SK-N-SH (cell line): ENCODE measurements around the gene COG4. TPM values are rescaled to one million over a fixed set of nuclear protein-coding genes. Genes with fewer than 3 reads are reported as not detected.

Source experiments
- CTCF ChIA-PET: fragments of 300-600, 350-600 bp; formaldehyde crosslinking; extraction: SDS; loops from one replicate; lab custom pipeline; 2021; lab: Yijun Ruan, JAX
- POLR2A ChIA-PET: fragments of 350-600 bp; sonication (Branson Sonifier 250); formaldehyde crosslinking; extraction: SDS; loops from one replicate; lab custom pipeline; 2020; ENCODE audit warnings: antibody characterized with exemption, inconsistent platforms; lab: Yijun Ruan, JAX
- DNase-seq: peaks from one replicate; pipeline ENCODE4 v3.0.0; 2012
- H2AFZ ChIP-seq: fragments of 200-600 bp; sonication (generic); 2 replicates; pipeline ENCODE4 v1.8.1; 2016; ENCODE audit warnings: antibody characterized with exemption, mild to moderate bottlenecking, low read depth
- H3F3A ChIP-seq: fragments of 200-600 bp; sonication (generic); replicated peaks from 2 replicates; pipeline ENCODE3; 2016; ENCODE audit warnings: antibody characterized with exemption, mild to moderate bottlenecking; ENCODE audit not compliant: insufficient read depth
- H3K27ac ChIP-seq, 2 experiments: fragments of 200-500 bp in 1 of 2; fragments of 200-600 bp in 1 of 2; sonication (Bioruptor generic) in 1 of 2; sonication (generic), shearing (Covaris generic) in 1 of 2; 2 replicates each; pipeline versions ENCODE4 v1.5.1 to v1.6.1; 2014 to 2016; ENCODE audit warnings: low read depth in 2 of 2, inconsistent platforms in 1 of 2, low read length in 1 of 2, mild to moderate bottlenecking in 1 of 2, mixed read lengths in 1 of 2
- H3K27me3 ChIP-seq: fragments of 200-600 bp; sonication (generic), shearing (Covaris generic); 2 replicates; pipeline ENCODE4 v1.6.1; 2016; ENCODE audit warnings: mixed run types; ENCODE audit not compliant: insufficient read depth
- H3K36me3 ChIP-seq, 2 experiments: fragments of 200-500 bp in 1 of 2; fragments of 200-600 bp in 1 of 2; sonication (Bioruptor generic) in 1 of 2; sonication (generic) in 1 of 2; replicated peaks in 1 of 2; 2 replicates each; pipeline versions ENCODE3 to v1.5.1; 2014 to 2016; ENCODE audit warnings: low read length in 1 of 2, mild to moderate bottlenecking in 1 of 2; ENCODE audit not compliant: insufficient read depth in 2 of 2, control insufficient read depth in 1 of 2
- H3K4me1 ChIP-seq, 2 experiments: fragments of 200-500 bp in 1 of 2; fragments of 200-600 bp in 1 of 2; sonication (Bioruptor generic) in 1 of 2; sonication (generic), shearing (Covaris generic) in 1 of 2; 2 replicates each; pipeline versions ENCODE4 v1.5.1 to v1.6.1; 2014 to 2016; ENCODE audit warnings: low read depth in 1 of 2, low read length in 1 of 2, mixed run types in 1 of 2; ENCODE audit not compliant: insufficient read depth in 2 of 2, control insufficient read depth in 1 of 2
- H3K4me2 ChIP-seq: fragments of 200-600 bp; sonication (generic), shearing (Covaris generic); 2 replicates; pipeline ENCODE4 v1.6.1; 2017; ENCODE audit warnings: mixed run types
- H3K4me3 ChIP-seq, 2 experiments: fragments of 200-500 bp in 1 of 2; fragments of 200-600 bp in 1 of 2; sonication (Bioruptor generic) in 1 of 2; sonication (generic), shearing (Covaris generic) in 1 of 2; 2 replicates each; pipeline versions ENCODE4 v1.5.1 to v1.8.1; 2014 to 2016; ENCODE audit warnings: low read depth in 2 of 2, inconsistent platforms in 1 of 2, low read length in 1 of 2, mild to moderate bottlenecking in 1 of 2, mixed read lengths in 1 of 2, moderate library complexity in 1 of 2
- H3K79me2 ChIP-seq: fragments of 200-600 bp; sonication (generic); 2 replicates; pipeline ENCODE4 v1.8.1; 2017; ENCODE audit warnings: mild to moderate bottlenecking; ENCODE audit not compliant: insufficient read depth
- H3K9ac ChIP-seq: fragments of 200-600 bp; sonication (generic); 2 replicates; pipeline ENCODE4 v1.6.1; 2017; ENCODE audit warnings: mixed run types
- H3K9me2 ChIP-seq: fragments of 200-600 bp; sonication (generic); 2 replicates; pipeline ENCODE4 v1.6.1; 2017; ENCODE audit warnings: mixed run types
- H3K9me3 ChIP-seq: fragments of 200-600 bp; sonication (generic); 2 replicates; pipeline ENCODE4 v1.6.1; 2017; ENCODE audit warnings: mixed run types, mild to moderate bottlenecking, moderate library complexity
- H4K20me1 ChIP-seq: fragments of 200-600 bp; sonication (generic); 2 replicates; pipeline ENCODE4 v1.6.1; 2017; ENCODE audit warnings: mild to moderate bottlenecking, mixed run types; ENCODE audit not compliant: insufficient read depth
- EP300 ChIP-seq, 2 experiments: IDR thresholded peaks; 2 replicates each; pipeline versions ENCODE4 v1.4.0 to v1.6.1; 2012; ENCODE audit warnings: borderline replicate concordance in 1 of 2, low read depth in 1 of 2, low read length in 1 of 2
- FOSL2 ChIP-seq: IDR thresholded peaks from 2 replicates; pipeline ENCODE4 v1.4.0; 2012; ENCODE audit warnings: low read depth, mild to moderate bottlenecking, moderate library complexity, borderline replicate concordance
- GABPA ChIP-seq: IDR thresholded peaks from 2 replicates; pipeline ENCODE4 v1.4.0; 2012; ENCODE audit warnings: low read depth, mild to moderate bottlenecking
- MXI1 ChIP-seq: IDR thresholded peaks from 2 replicates; pipeline ENCODE4 v1.6.1; 2012; ENCODE audit warnings: mild to moderate bottlenecking, low read depth, low read length, improper control_type of control experiment
- TAF1 ChIP-seq: IDR thresholded peaks from 2 replicates; pipeline ENCODE4 v1.6.1; 2012; ENCODE audit warnings: low read depth, mild to moderate bottlenecking, low read length, moderate library complexity, borderline replicate concordance
- WGBS: methylation state at CpG from one replicate; pipeline ENCODE4 v1.1.6; 2017; ENCODE audit warnings: low lambda C conversion rate; 5-methylcytosine and 5-hydroxymethylcytosine counted together
- polyA plus RNA-seq, 3 experiments: library from polyadenylated mRNA; depleted of rRNA; stranded (reverse); fragments of >200 nt; gene quantifications; 2 replicates each; pipeline ENCODE4 v1.2.3, GENCODE V29; 2012
- TF ChIP-seq, protein P1 (sequence below): IDR thresholded peaks from 2 replicates; pipeline ENCODE4 v1.4.0; 2012; ENCODE audit warnings: low read depth, borderline replicate concordance
- TF ChIP-seq, protein P2 (sequence below): fragments of 200-600 bp; sonication (generic); IDR thresholded peaks from 2 replicates; pipeline ENCODE4 v1.6.1; 2017; ENCODE audit warnings: antibody characterized with exemption, mild to moderate bottlenecking, moderate library complexity

COG4 gene
- polyA plus RNA-seq, 1 of the 3 experiments (the other 2 are of a cell fraction), result 54.4 TPM

DNA sequence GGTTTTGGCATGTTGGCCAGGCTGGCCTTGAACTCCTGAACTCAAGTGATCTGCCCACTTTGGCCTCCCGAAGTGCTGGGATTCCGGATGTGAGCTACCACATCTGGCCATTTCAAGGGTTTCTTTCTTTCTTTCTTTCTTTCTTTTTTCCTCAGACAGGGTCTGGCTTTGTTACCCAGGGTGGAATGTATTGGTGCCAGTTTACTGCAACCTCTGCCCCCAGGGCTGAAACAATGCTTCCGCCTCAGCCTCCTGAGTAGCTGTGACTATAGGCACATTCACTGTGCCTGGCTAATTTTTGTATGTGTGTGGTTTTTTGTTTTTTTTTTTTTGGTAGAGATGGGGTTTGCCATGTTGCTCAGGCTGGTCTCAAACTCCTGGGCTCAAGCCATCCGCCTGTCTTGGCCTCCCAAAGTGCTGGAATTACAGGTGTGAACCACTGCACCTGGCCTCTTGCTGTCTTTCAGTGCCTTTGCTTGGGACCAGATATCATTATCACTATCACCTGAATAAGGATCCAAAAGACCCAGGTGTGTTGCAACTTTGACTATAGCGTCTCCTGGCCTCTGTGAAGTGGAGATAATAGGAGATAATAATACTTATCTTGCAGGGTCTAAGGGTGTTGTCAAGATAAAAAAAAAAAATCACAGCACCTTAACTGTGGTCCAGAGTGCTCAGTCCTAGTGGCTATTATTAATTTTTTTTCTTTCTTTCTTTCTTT lies 65.7 kb downstream of the COG4 start:
- DNase-seq, result no peak
- WGBS, result 92% methylated on average over 5 of the region's 5 CpGs
- no peaks in the 10 kb centered on the region for H3K9me3 ChIP-seq
- H3K27me3 ChIP-seq, result no peaks in the 10 kb centered on the region
- H3K79me2 ChIP-seq, result peaks cover 5% of the 10 kb centered on the region; the same call in 1 of the 2 replicates
- no peaks in the 10 kb centered on the region for H4K20me1 ChIP-seq
- H3K4me1 ChIP-seq, result peaks cover 0 to 10% of the 10 kb centered on the region in 2 experiments; a peak in 1 of 4 replicates
- H3K9me2 ChIP-seq, result no peaks in the 10 kb centered on the region
- no peaks in the 10 kb centered on the region for H3K36me3 ChIP-seq
- CTCF ChIA-PET, result no interaction called here
- H2AFZ ChIP-seq, result no peak overlapping the region
- no peak overlapping the region for H3K9ac ChIP-seq
- POLR2A ChIA-PET, result no interaction called here
- no peak for TF ChIP-seq TAF1
- no peak for TF ChIP-seq EP300 (IDR thresholded peaks at IDR 0.05; ENCODE audit: borderline replicate concordance in 1 of 2, low read depth in 1 of 2, low read length in 1 of 2)
- TF ChIP-seq, protein P1, sequence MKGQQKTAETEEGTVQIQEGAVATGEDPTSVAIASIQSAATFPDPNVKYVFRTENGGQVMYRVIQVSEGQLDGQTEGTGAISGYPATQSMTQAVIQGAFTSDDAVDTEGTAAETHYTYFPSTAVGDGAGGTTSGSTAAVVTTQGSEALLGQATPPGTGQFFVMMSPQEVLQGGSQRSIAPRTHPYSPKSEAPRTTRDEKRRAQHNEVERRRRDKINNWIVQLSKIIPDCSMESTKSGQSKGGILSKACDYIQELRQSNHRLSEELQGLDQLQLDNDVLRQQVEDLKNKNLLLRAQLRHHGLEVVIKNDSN, result no peak
- TF ChIP-seq FOSL2, result no peak
- no peak for TF ChIP-seq MXI1
- H3K27ac ChIP-seq, result no peak overlapping the region
- H3K4me2 ChIP-seq, result no peak overlapping the region
- no peaks in the 10 kb centered on the region for H3F3A ChIP-seq
- H3K4me3 ChIP-seq, result no peak overlapping the region

DNA sequence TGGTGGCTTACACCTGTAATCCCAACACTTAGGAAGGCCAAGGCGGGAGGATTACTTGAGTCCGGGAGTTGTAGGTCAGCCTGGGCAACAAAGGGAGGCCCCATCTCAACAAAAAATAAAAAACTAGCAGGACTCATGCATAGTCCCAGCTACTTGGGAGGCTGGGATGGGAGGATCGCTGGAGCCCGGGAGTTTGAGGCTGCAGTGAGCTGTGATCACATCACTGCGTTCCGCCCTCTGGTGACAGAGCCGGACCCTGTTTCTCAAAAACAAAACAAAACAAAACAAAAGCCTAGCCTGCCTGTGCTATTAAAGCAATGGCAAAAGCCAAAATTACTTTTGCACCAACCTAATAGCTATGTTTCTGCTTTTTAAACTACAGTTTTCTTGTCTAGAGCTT lies 67.4 kb downstream of the COG4 start:
- no peak overlapping the region for H3K27ac ChIP-seq
- no peaks in the 10 kb centered on the region for H4K20me1 ChIP-seq
- H3K9ac ChIP-seq, result no peak overlapping the region
- TF ChIP-seq GABPA, result no peak
- TF ChIP-seq, protein P2, sequence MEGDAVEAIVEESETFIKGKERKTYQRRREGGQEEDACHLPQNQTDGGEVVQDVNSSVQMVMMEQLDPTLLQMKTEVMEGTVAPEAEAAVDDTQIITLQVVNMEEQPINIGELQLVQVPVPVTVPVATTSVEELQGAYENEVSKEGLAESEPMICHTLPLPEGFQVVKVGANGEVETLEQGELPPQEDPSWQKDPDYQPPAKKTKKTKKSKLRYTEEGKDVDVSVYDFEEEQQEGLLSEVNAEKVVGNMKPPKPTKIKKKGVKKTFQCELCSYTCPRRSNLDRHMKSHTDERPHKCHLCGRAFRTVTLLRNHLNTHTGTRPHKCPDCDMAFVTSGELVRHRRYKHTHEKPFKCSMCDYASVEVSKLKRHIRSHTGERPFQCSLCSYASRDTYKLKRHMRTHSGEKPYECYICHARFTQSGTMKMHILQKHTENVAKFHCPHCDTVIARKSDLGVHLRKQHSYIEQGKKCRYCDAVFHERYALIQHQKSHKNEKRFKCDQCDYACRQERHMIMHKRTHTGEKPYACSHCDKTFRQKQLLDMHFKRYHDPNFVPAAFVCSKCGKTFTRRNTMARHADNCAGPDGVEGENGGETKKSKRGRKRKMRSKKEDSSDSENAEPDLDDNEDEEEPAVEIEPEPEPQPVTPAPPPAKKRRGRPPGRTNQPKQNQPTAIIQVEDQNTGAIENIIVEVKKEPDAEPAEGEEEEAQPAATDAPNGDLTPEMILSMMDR, result 0 out of 2 replicates have a peak, but pooled peaks have one; percentile 13
- peaks cover 5% of the 10 kb centered on the region; the same call in 1 of the 2 replicates for H3K79me2 ChIP-seq
- peaks cover 0 to 7% of the 10 kb centered on the region in 2 experiments; a peak in 1 of 4 replicates for H3K4me1 ChIP-seq
- POLR2A ChIA-PET, result interaction anchor here (1.1 to 2.0 kb wide), 2 partner anchors 75 to 77 kb away, joined by 5 read pairs; no protein-coding TSS in a partner anchor
- no peak overlapping the region for H3K4me3 ChIP-seq
- 94% methylated on average over 7 of the region's 7 CpGs for WGBS
- no peaks in the 10 kb centered on the region for H3K9me2 ChIP-seq
- no peaks in the 10 kb centered on the region for H3K27me3 ChIP-seq
- CTCF ChIA-PET, result interaction anchor here (0.7 to 2.2 kb wide), 6 partner anchors 11 to 76 kb away, joined by 3 to 8 read pairs (median 4); no protein-coding TSS in a partner anchor
- no peaks in the 10 kb centered on the region for H3K36me3 ChIP-seq
- H3F3A ChIP-seq, result no peaks in the 10 kb centered on the region
- no peaks in the 10 kb centered on the region for H3K9me3 ChIP-seq
- no peak for DNase-seq
- H2AFZ ChIP-seq, result no peak overlapping the region
- H3K4me2 ChIP-seq, result peak overlapping the region; percentile 95; the same call in 1 of the 2 replicates
